ENCODE results near the gene MEIS1. TPM values are rescaled to one million over a fixed set of nuclear protein-coding genes. Genes with fewer than 3 reads are reported as not detected.

Gene MEIS1
- total RNA-seq, 1 donor from 2014 or later = 3.4 TPM

DNA sequence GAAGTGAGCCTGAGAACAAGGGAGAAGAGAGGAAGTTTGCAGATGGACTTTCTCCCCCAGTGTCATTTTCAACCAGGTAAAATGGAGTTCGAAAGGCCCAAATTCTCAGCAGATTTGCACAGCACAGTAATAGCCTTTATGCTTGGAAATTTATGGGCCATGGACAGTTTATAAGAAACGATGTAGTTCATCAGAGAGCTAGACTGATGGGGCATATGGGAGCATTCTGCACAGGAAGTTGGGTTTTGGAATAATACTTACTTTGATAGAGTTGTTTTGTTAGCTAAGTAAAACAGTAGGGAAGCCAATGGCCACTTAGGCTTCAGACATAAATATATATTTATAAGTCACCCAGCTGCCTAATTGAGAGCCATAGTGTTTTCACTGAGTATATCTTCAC lies 169.4 kb downstream of the MEIS1 start:
- no peaks in the 10 kb centered on the region for H3K4me1 ChIP-seq (ENCODE audit: insufficient read depth, low read length)
- no peaks in the 10 kb centered on the region for H3K27me3 ChIP-seq (ENCODE audit: insufficient read depth, low read length)
- Mint-ChIP-seq H3K27ac (ENCODE audit: unreplicated experiment) (no peak overlapping the region), H3K9me3 (ENCODE audit: unreplicated experiment) (no peaks in the 10 kb centered on the region), H3K4me1 (ENCODE audit: low read depth, unreplicated experiment) (no peaks in the 10 kb centered on the region), H3K4me3 (ENCODE audit: unreplicated experiment) (no peak overlapping the region), H3K27me3 (ENCODE audit: low read depth, unreplicated experiment) (no peaks in the 10 kb centered on the region), H3K36me3 (ENCODE audit: low read depth, unreplicated experiment) (no peaks in the 10 kb centered on the region)
- TF ChIP-seq, protein P1, sequence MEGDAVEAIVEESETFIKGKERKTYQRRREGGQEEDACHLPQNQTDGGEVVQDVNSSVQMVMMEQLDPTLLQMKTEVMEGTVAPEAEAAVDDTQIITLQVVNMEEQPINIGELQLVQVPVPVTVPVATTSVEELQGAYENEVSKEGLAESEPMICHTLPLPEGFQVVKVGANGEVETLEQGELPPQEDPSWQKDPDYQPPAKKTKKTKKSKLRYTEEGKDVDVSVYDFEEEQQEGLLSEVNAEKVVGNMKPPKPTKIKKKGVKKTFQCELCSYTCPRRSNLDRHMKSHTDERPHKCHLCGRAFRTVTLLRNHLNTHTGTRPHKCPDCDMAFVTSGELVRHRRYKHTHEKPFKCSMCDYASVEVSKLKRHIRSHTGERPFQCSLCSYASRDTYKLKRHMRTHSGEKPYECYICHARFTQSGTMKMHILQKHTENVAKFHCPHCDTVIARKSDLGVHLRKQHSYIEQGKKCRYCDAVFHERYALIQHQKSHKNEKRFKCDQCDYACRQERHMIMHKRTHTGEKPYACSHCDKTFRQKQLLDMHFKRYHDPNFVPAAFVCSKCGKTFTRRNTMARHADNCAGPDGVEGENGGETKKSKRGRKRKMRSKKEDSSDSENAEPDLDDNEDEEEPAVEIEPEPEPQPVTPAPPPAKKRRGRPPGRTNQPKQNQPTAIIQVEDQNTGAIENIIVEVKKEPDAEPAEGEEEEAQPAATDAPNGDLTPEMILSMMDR (IDR thresholded peaks at IDR 0.05; ENCODE audit: insufficient read depth, low read depth, low read length) = no peak
- no peak for TF ChIP-seq EZH2 (IDR thresholded peaks at IDR 0.05; ENCODE audit: insufficient read depth, low read length)
- H3K9ac ChIP-seq (ENCODE audit: low read length) = no peak overlapping the region
- DNase-seq (ENCODE audit: low read depth) (no peak), FAIRE-seq (no peak)
- no peak overlapping the region for H3K4me2 ChIP-seq (ENCODE audit: low read length)
- no peak overlapping the region for H3K4me3 ChIP-seq (ENCODE audit: insufficient read depth, low read depth, low read length)
- no peaks in the 10 kb centered on the region for H3K36me3 ChIP-seq (ENCODE audit: insufficient read depth, low read length)
- no peaks in the 10 kb centered on the region for H4K20me1 ChIP-seq (ENCODE audit: insufficient read depth, low read length)
- H3K9me3 ChIP-seq (ENCODE audit: insufficient read depth, low read depth, low read length) = peaks cover 2% of the 10 kb centered on the region
- H3K27ac ChIP-seq (ENCODE audit: low read depth, low read length) = no peak overlapping the region
- H3K79me2 ChIP-seq (ENCODE audit: insufficient read depth, low read length) = no peaks in the 10 kb centered on the region
- H2AFZ ChIP-seq (ENCODE audit: low read depth, low read length) = no peak overlapping the region

DNA sequence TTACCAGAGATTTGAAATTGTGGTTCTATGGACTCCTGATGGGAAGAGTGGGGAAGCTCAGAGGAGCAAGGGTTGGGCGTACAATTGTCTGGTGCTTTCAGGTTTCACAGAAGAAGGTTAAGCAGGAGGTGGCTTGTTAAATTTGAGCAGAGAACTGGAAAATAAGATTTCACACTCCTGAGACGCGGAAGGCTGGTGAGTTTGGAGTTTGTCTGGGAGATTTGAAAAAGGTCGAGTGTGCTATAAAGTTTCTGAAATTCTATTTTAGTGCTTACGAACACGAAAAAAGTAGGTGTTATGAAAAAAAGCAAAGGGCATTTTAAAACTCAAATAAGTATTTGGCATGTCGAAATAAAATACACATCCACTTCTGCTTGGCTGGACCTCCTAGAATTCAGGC lies 170.1 kb downstream of the MEIS1 start:
- H3K4me1 ChIP-seq (ENCODE audit: insufficient read depth, low read length) = no peaks in the 10 kb centered on the region
- no peaks in the 10 kb centered on the region for H3K27me3 ChIP-seq (ENCODE audit: insufficient read depth, low read length)
- no peak for TF ChIP-seq EZH2 (IDR thresholded peaks at IDR 0.05; ENCODE audit: insufficient read depth, low read length)
- TF ChIP-seq, protein P1 (IDR thresholded peaks at IDR 0.05; ENCODE audit: insufficient read depth, low read depth, low read length) = no peak
- Mint-ChIP-seq H3K36me3 (ENCODE audit: low read depth, unreplicated experiment) (no peaks in the 10 kb centered on the region), H3K27me3 (ENCODE audit: low read depth, unreplicated experiment) (no peaks in the 10 kb centered on the region), H3K27ac (ENCODE audit: unreplicated experiment) (no peak overlapping the region), H3K4me3 (ENCODE audit: unreplicated experiment) (no peak overlapping the region), H3K9me3 (ENCODE audit: unreplicated experiment) (peaks cover 2% of the 10 kb centered on the region), H3K4me1 (ENCODE audit: low read depth, unreplicated experiment) (no peaks in the 10 kb centered on the region)
- H3K79me2 ChIP-seq (ENCODE audit: insufficient read depth, low read length) = no peaks in the 10 kb centered on the region
- FAIRE-seq (no peak), DNase-seq (ENCODE audit: low read depth) (no peak)
- H3K36me3 ChIP-seq (ENCODE audit: insufficient read depth, low read length) = no peaks in the 10 kb centered on the region
- no peak overlapping the region for H2AFZ ChIP-seq (ENCODE audit: low read depth, low read length)
- H3K4me2 ChIP-seq (ENCODE audit: low read length) = no peak overlapping the region
- H3K9ac ChIP-seq (ENCODE audit: low read length) = no peak overlapping the region
- no peaks in the 10 kb centered on the region for H4K20me1 ChIP-seq (ENCODE audit: insufficient read depth, low read length)
- H3K9me3 ChIP-seq (ENCODE audit: insufficient read depth, low read depth, low read length) = peaks cover 2% of the 10 kb centered on the region
- H3K27ac ChIP-seq (ENCODE audit: low read depth, low read length) = no peak overlapping the region
- H3K4me3 ChIP-seq (ENCODE audit: insufficient read depth, low read depth, low read length) = no peak overlapping the region

DNA sequence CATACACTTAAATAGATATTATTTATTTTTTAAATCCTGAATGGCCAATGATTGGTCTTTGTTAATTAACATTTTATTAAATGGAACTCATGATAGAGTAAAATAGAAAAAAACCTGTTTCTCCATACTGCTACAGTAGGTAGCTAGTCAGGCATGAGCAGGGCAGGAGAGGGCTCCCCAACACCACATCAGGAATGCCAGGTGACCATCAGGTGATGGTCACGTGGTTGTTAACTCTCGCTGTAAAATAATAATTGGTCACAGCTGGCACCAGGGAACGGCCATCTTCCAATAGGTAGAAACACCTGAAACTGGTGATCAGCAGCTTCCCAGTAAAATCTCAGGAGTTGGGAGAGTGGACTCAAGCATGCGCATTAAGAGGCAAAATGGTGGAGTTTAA lies 172.2 kb downstream of the MEIS1 start:
- H3K36me3 ChIP-seq (ENCODE audit: insufficient read depth, low read length) = no peaks in the 10 kb centered on the region
- no peaks in the 10 kb centered on the region for H3K27me3 Mint-ChIP-seq (ENCODE audit: low read depth, unreplicated experiment)
- H3K9me3 Mint-ChIP-seq (ENCODE audit: unreplicated experiment) = peaks cover 8% of the 10 kb centered on the region
- H3K4me3 ChIP-seq (ENCODE audit: insufficient read depth, low read depth, low read length) = no peak overlapping the region
- H2AFZ ChIP-seq (ENCODE audit: low read depth, low read length) = no peak overlapping the region
- H3K9ac ChIP-seq (ENCODE audit: low read length) = no peak overlapping the region
- H3K4me1 Mint-ChIP-seq (ENCODE audit: low read depth, unreplicated experiment) = no peaks in the 10 kb centered on the region
- H3K9me3 ChIP-seq (ENCODE audit: insufficient read depth, low read depth, low read length) = peaks cover 2% of the 10 kb centered on the region
- H4K20me1 ChIP-seq (ENCODE audit: insufficient read depth, low read length) = no peaks in the 10 kb centered on the region
- TF ChIP-seq EZH2 (IDR thresholded peaks at IDR 0.05; ENCODE audit: insufficient read depth, low read length) = no peak
- TF ChIP-seq, protein P1 (IDR thresholded peaks at IDR 0.05; ENCODE audit: insufficient read depth, low read depth, low read length) = no peak
- no peak overlapping the region for H3K4me3 Mint-ChIP-seq (ENCODE audit: unreplicated experiment)
- H3K36me3 Mint-ChIP-seq (ENCODE audit: low read depth, unreplicated experiment) = no peaks in the 10 kb centered on the region
- H3K27me3 ChIP-seq (ENCODE audit: insufficient read depth, low read length) = no peaks in the 10 kb centered on the region
- FAIRE-seq = no peak
- H3K27ac ChIP-seq (ENCODE audit: low read depth, low read length) = no peak overlapping the region
- no peak overlapping the region for H3K27ac Mint-ChIP-seq (ENCODE audit: unreplicated experiment)
- H3K4me2 ChIP-seq (ENCODE audit: low read length) = no peak overlapping the region
- no peak for DNase-seq (ENCODE audit: low read depth)
- H3K4me1 ChIP-seq (ENCODE audit: insufficient read depth, low read length) = no peaks in the 10 kb centered on the region
- H3K79me2 ChIP-seq (ENCODE audit: insufficient read depth, low read length) = no peaks in the 10 kb centered on the region

All from astrocyte (in vitro differentiated cells and primary cell).